ENCODE results near the gene TTLL6. TPM values are rescaled to one million over a fixed set of nuclear protein-coding genes. Genes with fewer than 3 reads are reported as not detected.

TTLL6 gene
- total and polyA plus RNA-seq, 9 of the 15 experiments (the other 6 are each of a cell fraction or from before 2014, with no cell fraction given) = 0.05 TPM; not detected in 8

DNA sequence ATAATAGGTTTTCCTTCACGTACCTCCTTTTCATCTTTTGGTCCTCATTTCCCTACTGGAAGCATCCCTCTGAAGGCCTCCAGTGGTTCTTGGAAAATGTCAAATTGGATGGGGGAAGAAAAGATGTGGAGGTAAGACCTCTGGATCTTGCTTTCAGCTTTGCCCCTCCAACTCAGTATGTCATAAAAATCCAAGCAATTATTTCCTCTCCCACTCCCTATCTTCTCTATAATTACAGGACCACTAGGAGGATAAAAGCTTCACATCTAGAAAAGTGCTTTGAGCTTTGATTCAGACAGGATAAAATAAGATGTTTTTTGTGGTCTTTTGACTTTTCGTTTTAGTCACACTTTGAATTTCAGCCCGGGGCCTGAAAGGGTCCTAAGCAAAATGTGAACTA, 1.7 kb downstream of the TTLL6 start (continued):
- TF ChIP-seq SOX6 (IDR thresholded peaks at IDR 0.05) = no peak
- TF ChIP-seq ERF (CRISPR knock-in tag; IDR thresholded peaks at IDR 0.05) = no peak

DNA sequence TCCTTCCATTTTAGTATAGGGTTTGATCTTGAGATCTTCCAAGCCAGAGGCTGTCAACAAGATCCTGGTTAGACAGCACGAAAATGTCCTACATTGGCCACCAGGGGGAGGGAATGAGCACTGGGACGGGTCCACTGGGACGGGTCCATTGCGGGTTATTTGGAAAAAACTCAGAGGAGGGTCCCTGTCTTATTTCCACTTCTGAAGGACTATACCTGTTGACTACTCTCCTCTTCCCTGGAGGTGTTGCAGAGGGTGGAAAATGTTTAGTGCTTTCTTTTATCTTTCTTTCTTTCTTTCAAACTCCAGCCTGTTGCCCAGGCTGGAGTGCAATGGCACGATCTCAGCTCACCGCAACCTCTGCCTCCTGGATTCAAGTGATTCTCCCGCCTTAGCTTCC, 2.5 kb downstream of the TTLL6 start:
- Histone ChIP-seq H3K36me3 (ENCODE audit: control insufficient read depth, insufficient read depth, low read length) (no peaks in the 10 kb centered on the region), H3K79me2 (ENCODE audit: control insufficient read depth, insufficient read depth, low read length) (no peaks in the 10 kb centered on the region), H3K4me2 (ENCODE audit: insufficient read depth, low read length) (no peak overlapping the region), H2AFZ (ENCODE audit: low read depth, low read length) (no peak overlapping the region), H3K9ac (ENCODE audit: insufficient read depth in 1 of 2, low read depth in 2 of 2, low read length in 2 of 2) (no peak overlapping the region), H3K27me3 (ENCODE audit: control insufficient read depth in 2 of 2, insufficient read depth in 2 of 2, low read length in 2 of 2) (peaks cover 14 to 47% of the 10 kb centered on the region in 2 experiments), H4K20me1 (replicated peaks; ENCODE audit: control insufficient read depth, insufficient read depth, low read length) (no peaks in the 10 kb centered on the region; the same call in 1 of the 2 replicates), H3K9me1 (ENCODE audit: control insufficient read depth, insufficient read depth, low read length) (no peaks in the 10 kb centered on the region), H3K4me3 (no peak overlapping the region), H3K4me1 (replicated peaks in 1 of 2; ENCODE audit: control insufficient read depth in 2 of 2, insufficient read depth in 2 of 2, low read length in 2 of 2) (peaks cover 0 to 11% of the 10 kb centered on the region in 2 experiments; a peak in 3 of 5 replicates), H3K27ac (ENCODE audit: extremely low read depth, low read depth, low read length) (no peak overlapping the region), H3K9me3 (replicated peaks; ENCODE audit: control insufficient read depth, insufficient read depth, low read depth, low read length) (no peaks in the 10 kb centered on the region)
- DNase-seq (ENCODE audit: extremely low read depth in 1 of 4, low spot score in 3 of 4) (peak; percentile 71 to 80 (median 75)), ATAC-seq (peak; percentile 63), FAIRE-seq (peak; percentile 97)
- ChIA-PET POLR2A (interaction anchor here (1.3 to 1.5 kb wide), 2 partner anchors 37 to 64 kb away, joined by 3 to 4 read pairs; no protein-coding TSS in a partner anchor), CTCF (ENCODE audit: low intra/inter-chr PET ratio) (interaction anchor here (0.8 to 4.5 kb wide), 3 partner anchors 62 to 217 kb away, joined by 3 to 43 read pairs (median 13); no protein-coding TSS in a partner anchor)
- BruUV-seq (replicated peaks) = no TSS peak
- WGBS (ENCODE audit: insufficient coverage, low coverage, missing lambda C conversion rate) = 10% methylated on average over 7 of the region's 7 CpGs
- intact Hi-C loops (cut with micrococcal nuclease) (loop anchor here (1.0 kb wide), 1 partner anchor 65 kb away; no protein-coding TSS in a partner anchor), in situ Hi-C loops (cut with MboI) (loop anchor here (10.0 kb wide), 1 partner anchor 220 kb away; no protein-coding TSS in a partner anchor)
- TF ChIP-seq NFIC (IDR thresholded peaks at IDR 0.05) (no peak), MYC (IDR thresholded peaks at IDR 0.05; ENCODE audit: low read depth, low read length) (no peak), MYC (CRISPR knock-in tag; IDR thresholded peaks at IDR 0.05; ENCODE audit: borderline replicate concordance, low read depth) (no peak), CHD4 (IDR thresholded peaks at IDR 0.05; ENCODE audit: insufficient read depth, insufficient replicate concordance, low read depth, low read length, poor library complexity, severe bottlenecking) (no peak), TCFL5 (CRISPR knock-in tag; conservative IDR thresholded peaks at IDR 0.05) (no peak), ZNF695 (CRISPR knock-in tag; IDR thresholded peaks at IDR 0.05) (no peak), CCNT2 (IDR thresholded peaks at IDR 0.05; ENCODE audit: borderline replicate concordance, extremely low read depth, insufficient read length, low read depth, low read length) (no peak), KLF16 (IDR thresholded peaks at IDR 0.05) (peak; percentile 27; the same call in 1 of the 2 replicates), STAG1 (CRISPR knock-in tag; IDR thresholded peaks at IDR 0.05; ENCODE audit: borderline replicate concordance) (peak; percentile 24; the same call in 1 of the 2 replicates), ZNF124 (CRISPR knock-in tag; IDR thresholded peaks at IDR 0.05) (no peak), PRMT5 (CRISPR knock-in tag; IDR thresholded peaks at IDR 0.05) (no peak), ZSCAN29 (IDR thresholded peaks at IDR 0.05) (peak; percentile 91), GABPA (tag; conservative IDR thresholded peaks at IDR 0.05; ENCODE audit: low read depth) (no peak), ILK (tag; IDR thresholded peaks at IDR 0.05; ENCODE audit: borderline replicate concordance, low read depth) (no peak), ZNF140 (CRISPR knock-in tag; IDR thresholded peaks at IDR 0.05) (no peak)
- TF ChIP-seq, protein P1, sequence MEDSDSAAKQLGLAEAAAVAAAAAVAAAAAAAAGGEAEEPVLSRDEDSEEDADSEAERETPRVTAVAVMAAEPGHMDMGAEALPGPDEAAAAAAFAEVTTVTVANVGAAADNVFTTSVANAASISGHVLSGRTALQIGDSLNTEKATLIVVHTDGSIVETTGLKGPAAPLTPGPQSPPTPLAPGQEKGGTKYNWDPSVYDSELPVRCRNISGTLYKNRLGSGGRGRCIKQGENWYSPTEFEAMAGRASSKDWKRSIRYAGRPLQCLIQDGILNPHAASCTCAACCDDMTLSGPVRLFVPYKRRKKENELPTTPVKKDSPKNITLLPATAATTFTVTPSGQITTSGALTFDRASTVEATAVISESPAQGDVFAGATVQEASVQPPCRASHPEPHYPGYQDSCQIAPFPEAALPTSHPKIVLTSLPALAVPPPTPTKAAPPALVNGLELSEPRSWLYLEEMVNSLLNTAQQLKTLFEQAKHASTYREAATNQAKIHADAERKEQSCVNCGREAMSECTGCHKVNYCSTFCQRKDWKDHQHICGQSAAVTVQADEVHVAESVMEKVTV (CRISPR knock-in tag; IDR thresholded peaks at IDR 0.05) = peak; percentile 54
- TF ChIP-seq, protein P2, sequence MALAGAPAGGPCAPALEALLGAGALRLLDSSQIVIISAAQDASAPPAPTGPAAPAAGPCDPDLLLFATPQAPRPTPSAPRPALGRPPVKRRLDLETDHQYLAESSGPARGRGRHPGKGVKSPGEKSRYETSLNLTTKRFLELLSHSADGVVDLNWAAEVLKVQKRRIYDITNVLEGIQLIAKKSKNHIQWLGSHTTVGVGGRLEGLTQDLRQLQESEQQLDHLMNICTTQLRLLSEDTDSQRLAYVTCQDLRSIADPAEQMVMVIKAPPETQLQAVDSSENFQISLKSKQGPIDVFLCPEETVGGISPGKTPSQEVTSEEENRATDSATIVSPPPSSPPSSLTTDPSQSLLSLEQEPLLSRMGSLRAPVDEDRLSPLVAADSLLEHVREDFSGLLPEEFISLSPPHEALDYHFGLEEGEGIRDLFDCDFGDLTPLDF (CRISPR knock-in tag; IDR thresholded peaks at IDR 0.05) = no peak
